Ectodermal cell (in vitro differentiated cells): ENCODE measurements around the gene SP100.

Source experiments
- H3K27ac ChIP-seq: 2 replicates; pipeline ENCODE4 v1.7.0; 2013; ENCODE audit warnings: mild to moderate bottlenecking, low read depth, low read length; ENCODE audit not compliant: insufficient read depth, poor library complexity, severe bottlenecking
- H3K27me3 ChIP-seq: 2 replicates; pipeline ENCODE4 v1.7.0; 2013; ENCODE audit warnings: mild to moderate bottlenecking, low read length; ENCODE audit not compliant: insufficient read depth, control insufficient read depth, poor library complexity, severe bottlenecking
- H3K36me3 ChIP-seq: one replicate; pipeline ENCODE4 v1.7.0; 2013; ENCODE audit warnings: low read length; ENCODE audit not compliant: control insufficient read depth, insufficient read depth
- H3K4me1 ChIP-seq: one replicate; pipeline ENCODE4 v1.7.0; 2013; ENCODE audit warnings: low read length; ENCODE audit not compliant: control insufficient read depth, insufficient read depth
- H3K4me3 ChIP-seq: 2 replicates; pipeline ENCODE4 v1.7.0; 2013; ENCODE audit warnings: low read depth, low read length, control low read depth; ENCODE audit not compliant: insufficient read depth
- H3K9me3 ChIP-seq: 2 replicates; pipeline ENCODE4 v1.7.0; 2013; ENCODE audit warnings: mild to moderate bottlenecking, low read length, moderate library complexity; ENCODE audit not compliant: control insufficient read depth
- WGBS, 2 experiments: methylation state at CpG; one replicate each; pipeline ENCODE4 v1.1.7; 2013; ENCODE audit warnings: missing lambda C conversion rate in 2 of 2; 5-methylcytosine and 5-hydroxymethylcytosine counted together

Gene SP100

GRCh38 chr2:230537531-230537976, 121.6 kb downstream of the SP100 start:
- no peaks in the 10 kb centered on the region for H3K9me3 ChIP-seq
- 87 to 90% methylated on average over 4 of the region's 4 CpGs for WGBS, 2 experiments
- H3K4me3 ChIP-seq: no peak overlapping the region
- no peaks in the 10 kb centered on the region for H3K4me1 ChIP-seq
- no peaks in the 10 kb centered on the region for H3K27me3 ChIP-seq
- H3K36me3 ChIP-seq: no peaks in the 10 kb centered on the region
- no peak overlapping the region for H3K27ac ChIP-seq

GRCh38 chr2:230540332-230540731, 124.3 kb downstream of the SP100 start:
- 93 to 100% methylated on average over 1 of the region's 1 CpG for WGBS, 2 experiments
- H3K9me3 ChIP-seq: no peaks in the 10 kb centered on the region
- no peak overlapping the region for H3K27ac ChIP-seq
- no peak overlapping the region for H3K4me3 ChIP-seq
- no peaks in the 10 kb centered on the region for H3K4me1 ChIP-seq
- H3K36me3 ChIP-seq: no peaks in the 10 kb centered on the region
- H3K27me3 ChIP-seq: no peaks in the 10 kb centered on the region

GRCh38 chr2:230541934-230542380, 126.0 kb downstream of the SP100 start:
- Histone ChIP-seq H3K27me3 (no peaks in the 10 kb centered on the region), H3K4me3 (no peak overlapping the region), H3K9me3 (no peaks in the 10 kb centered on the region), H3K4me1 (no peaks in the 10 kb centered on the region), H3K27ac (no peak overlapping the region), H3K36me3 (no peaks in the 10 kb centered on the region)
- 62 to 63% methylated on average over 3 of the region's 3 CpGs for WGBS, 2 experiments

GRCh38 chr2:230542751-230543150, 126.8 kb downstream of the SP100 start:
- WGBS, 2 experiments: 86 to 94% methylated on average over 2 of the region's 2 CpGs
- H3K4me1 ChIP-seq: no peaks in the 10 kb centered on the region

GRCh38 chr2:230552181-230552580, 136.2 kb downstream of the SP100 start:
- Histone ChIP-seq H3K9me3 (no peaks in the 10 kb centered on the region), H3K4me1 (no peaks in the 10 kb centered on the region), H3K36me3 (no peaks in the 10 kb centered on the region), H3K27ac (no peak overlapping the region), H3K4me3 (no peak overlapping the region), H3K27me3 (no peaks in the 10 kb centered on the region)
- WGBS, 2 experiments: 80 to 90% methylated on average over 2 of the region's 2 CpGs

More at GRCh38 chr2:230542751-230543150, 126.8 kb downstream of the SP100 start:
- Histone ChIP-seq H3K36me3 (no peaks in the 10 kb centered on the region), H3K4me3 (no peak overlapping the region), H3K27me3 (no peaks in the 10 kb centered on the region), H3K27ac (no peak overlapping the region), H3K9me3 (no peaks in the 10 kb centered on the region)

GRCh38 chr2:230557065-230557464, 141.1 kb downstream of the SP100 start:
- Histone ChIP-seq H3K27me3 (no peaks in the 10 kb centered on the region), H3K9me3 (no peaks in the 10 kb centered on the region), H3K4me3 (no peak overlapping the region), H3K4me1 (no peaks in the 10 kb centered on the region), H3K27ac (no peak overlapping the region), H3K36me3 (no peaks in the 10 kb centered on the region)
- 88% methylated on average over 1 of the region's 1 CpG for WGBS, 2 experiments

GRCh38 chr2:230564805-230565779, 149.1 kb downstream of the SP100 start:
- no peak overlapping the region for H3K27ac ChIP-seq
- H3K36me3 ChIP-seq: no peaks in the 10 kb centered on the region
- no peaks in the 10 kb centered on the region for H3K27me3 ChIP-seq
- H3K4me1 ChIP-seq: no peaks in the 10 kb centered on the region
- H3K9me3 ChIP-seq: no peaks in the 10 kb centered on the region
- 88 to 89% methylated on average over 9 to 11 of the region's 11 CpGs for WGBS, 2 experiments
- H3K4me3 ChIP-seq: no peak overlapping the region

GRCh38 chr2:230569298-230569697, 153.3 kb downstream of the SP100 start:
- Histone ChIP-seq H3K27me3 (no peaks in the 10 kb centered on the region), H3K4me1 (no peaks in the 10 kb centered on the region), H3K9me3 (no peaks in the 10 kb centered on the region), H3K4me3 (no peak overlapping the region), H3K27ac (no peak overlapping the region), H3K36me3 (no peaks in the 10 kb centered on the region)
- WGBS, 2 experiments: 96 to 97% methylated on average over 2 of the region's 2 CpGs

- H3K9me3 ChIP-seq: no peaks in the 10 kb centered on the region
- H3K4me3 ChIP-seq: no peak overlapping the region
- no peak overlapping the region for H3K27ac ChIP-seq
- H3K27me3 ChIP-seq: no peaks in the 10 kb centered on the region
- H3K4me1 ChIP-seq: no peaks in the 10 kb centered on the region
- WGBS, 2 experiments: 94 to 96% methylated on average over 1 of the region's 1 CpG
- no peaks in the 10 kb centered on the region for H3K36me3 ChIP-seq
Measured at GRCh38 chr2:230570987-230571386, 155.0 kb downstream of the SP100 start.

GRCh38 chr2:230575642-230576324, 159.8 kb downstream of the SP100 start:
- Histone ChIP-seq H3K27me3 (no peaks in the 10 kb centered on the region), H3K9me3 (no peaks in the 10 kb centered on the region), H3K36me3 (no peaks in the 10 kb centered on the region), H3K27ac (no peak overlapping the region), H3K4me1 (no peaks in the 10 kb centered on the region), H3K4me3 (no peak overlapping the region)
- WGBS, 2 experiments: 84% methylated on average over 9 of the region's 9 CpGs
